ENCODE results near the gene PTPRG. TPM values are rescaled to one million over a fixed set of nuclear protein-coding genes. Genes with fewer than 3 reads are reported as not detected.
A peak's percentile ranks its signal among the peaks of the same experiment; 100 is the strongest.

The PTPRG gene
- total and polyA plus RNA-seq, 2 of the 13 experiments (the other 11 are each of a cell fraction or from before 2014, with no cell fraction given): 8.0 to 25.3 TPM

DNA sequence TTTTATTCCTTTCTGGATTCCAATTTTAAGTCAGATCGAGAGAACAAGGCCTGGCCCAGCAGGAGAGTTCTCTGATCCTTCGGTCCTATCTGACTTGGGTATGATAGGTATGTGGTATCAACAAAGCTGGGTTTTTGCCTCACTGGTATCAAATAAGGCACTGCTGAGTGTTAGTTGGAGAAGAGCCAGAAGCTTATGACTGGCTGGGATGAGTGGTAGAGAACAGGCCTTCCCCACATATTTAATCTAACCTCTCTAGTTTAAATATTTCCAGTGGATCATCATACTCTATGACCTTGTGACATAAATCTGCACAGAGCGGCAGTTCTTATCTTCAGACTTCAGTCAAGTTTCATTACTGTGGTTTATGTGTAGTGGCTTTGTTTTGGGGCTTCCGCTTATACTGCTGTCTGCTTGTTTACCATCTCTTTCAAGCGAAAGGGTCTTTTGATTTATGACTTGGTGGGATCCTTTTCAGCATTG, 164.5 kb downstream of the PTPRG start (continued):
- peak; percentile 25; the same call in 1 of the 2 replicates for TF ChIP-seq FOXJ3 (CRISPR knock-in tag; IDR thresholded peaks at IDR 0.05; ENCODE audit: borderline replicate concordance)
- TF ChIP-seq, protein P1, sequence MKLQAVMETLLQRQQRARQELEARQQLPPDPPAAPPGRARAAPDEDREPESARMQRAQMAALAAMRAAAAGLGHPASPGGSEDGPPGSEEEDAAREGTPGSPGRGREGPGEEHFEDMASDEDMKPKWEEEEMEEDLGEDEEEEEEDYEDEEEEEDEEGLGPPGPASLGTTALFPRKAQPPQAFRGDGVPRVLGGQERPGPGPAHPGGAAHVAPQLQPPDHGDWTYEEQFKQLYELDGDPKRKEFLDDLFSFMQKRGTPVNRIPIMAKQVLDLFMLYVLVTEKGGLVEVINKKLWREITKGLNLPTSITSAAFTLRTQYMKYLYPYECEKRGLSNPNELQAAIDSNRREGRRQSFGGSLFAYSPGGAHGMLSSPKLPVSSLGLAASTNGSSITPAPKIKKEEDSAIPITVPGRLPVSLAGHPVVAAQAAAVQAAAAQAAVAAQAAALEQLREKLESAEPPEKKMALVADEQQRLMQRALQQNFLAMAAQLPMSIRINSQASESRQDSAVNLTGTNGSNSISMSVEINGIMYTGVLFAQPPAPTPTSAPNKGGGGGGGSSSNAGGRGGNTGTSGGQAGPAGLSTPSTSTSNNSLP (IDR thresholded peaks at IDR 0.05; ENCODE audit: low read depth, low read length): peak; percentile 81
- no peak for TF ChIP-seq HNRNPH1 (optimal IDR thresholded peaks at IDR 0.05; ENCODE audit: low read depth, low read length)
- peak; percentile 54 for TF ChIP-seq NFIC (IDR thresholded peaks at IDR 0.05; ENCODE audit: low read length)
- TF ChIP-seq ZNF225 (CRISPR knock-in tag; IDR thresholded peaks at IDR 0.05): no peak
- no peak for TF ChIP-seq RXRA (CRISPR knock-in tag; IDR thresholded peaks at IDR 0.05)
- peak; percentile 29 for TF ChIP-seq SAP130 (CRISPR knock-in tag; IDR thresholded peaks at IDR 0.05; ENCODE audit: low read depth)
- TF ChIP-seq ZFP62 (CRISPR knock-in tag; IDR thresholded peaks at IDR 0.05): no peak
- TF ChIP-seq HNF4G (IDR thresholded peaks at IDR 0.05; ENCODE audit: borderline replicate concordance, low read depth, low read length): peak; percentile 15; the same call in 1 of the 2 replicates
- no peak for TF ChIP-seq HNF4G (CRISPR knock-in tag; IDR thresholded peaks at IDR 0.05; ENCODE audit: borderline replicate concordance, low read depth)
- peak; percentile 45; the same call in 1 of the 2 replicates for TF ChIP-seq BCL6 (CRISPR knock-in tag; IDR thresholded peaks at IDR 0.05)
- peak; percentile 83 for TF ChIP-seq FOXA3 (CRISPR knock-in tag; IDR thresholded peaks at IDR 0.05)
- peak; percentile 67; the same call in 1 of the 2 replicates for TF ChIP-seq ISL2 (CRISPR knock-in tag; IDR thresholded peaks at IDR 0.05)
- no peak for TF ChIP-seq MBD4 (IDR thresholded peaks at IDR 0.05; ENCODE audit: borderline replicate concordance, low read length)
- peak; percentile 30; the same call in 1 of the 2 replicates for TF ChIP-seq EHMT2 (IDR thresholded peaks at IDR 0.05; ENCODE audit: borderline replicate concordance, low read depth, low read length)
- no peak for TF ChIP-seq ZNF556 (CRISPR knock-in tag; IDR thresholded peaks at IDR 0.05; ENCODE audit: borderline replicate concordance)
- TF ChIP-seq, protein P2, sequence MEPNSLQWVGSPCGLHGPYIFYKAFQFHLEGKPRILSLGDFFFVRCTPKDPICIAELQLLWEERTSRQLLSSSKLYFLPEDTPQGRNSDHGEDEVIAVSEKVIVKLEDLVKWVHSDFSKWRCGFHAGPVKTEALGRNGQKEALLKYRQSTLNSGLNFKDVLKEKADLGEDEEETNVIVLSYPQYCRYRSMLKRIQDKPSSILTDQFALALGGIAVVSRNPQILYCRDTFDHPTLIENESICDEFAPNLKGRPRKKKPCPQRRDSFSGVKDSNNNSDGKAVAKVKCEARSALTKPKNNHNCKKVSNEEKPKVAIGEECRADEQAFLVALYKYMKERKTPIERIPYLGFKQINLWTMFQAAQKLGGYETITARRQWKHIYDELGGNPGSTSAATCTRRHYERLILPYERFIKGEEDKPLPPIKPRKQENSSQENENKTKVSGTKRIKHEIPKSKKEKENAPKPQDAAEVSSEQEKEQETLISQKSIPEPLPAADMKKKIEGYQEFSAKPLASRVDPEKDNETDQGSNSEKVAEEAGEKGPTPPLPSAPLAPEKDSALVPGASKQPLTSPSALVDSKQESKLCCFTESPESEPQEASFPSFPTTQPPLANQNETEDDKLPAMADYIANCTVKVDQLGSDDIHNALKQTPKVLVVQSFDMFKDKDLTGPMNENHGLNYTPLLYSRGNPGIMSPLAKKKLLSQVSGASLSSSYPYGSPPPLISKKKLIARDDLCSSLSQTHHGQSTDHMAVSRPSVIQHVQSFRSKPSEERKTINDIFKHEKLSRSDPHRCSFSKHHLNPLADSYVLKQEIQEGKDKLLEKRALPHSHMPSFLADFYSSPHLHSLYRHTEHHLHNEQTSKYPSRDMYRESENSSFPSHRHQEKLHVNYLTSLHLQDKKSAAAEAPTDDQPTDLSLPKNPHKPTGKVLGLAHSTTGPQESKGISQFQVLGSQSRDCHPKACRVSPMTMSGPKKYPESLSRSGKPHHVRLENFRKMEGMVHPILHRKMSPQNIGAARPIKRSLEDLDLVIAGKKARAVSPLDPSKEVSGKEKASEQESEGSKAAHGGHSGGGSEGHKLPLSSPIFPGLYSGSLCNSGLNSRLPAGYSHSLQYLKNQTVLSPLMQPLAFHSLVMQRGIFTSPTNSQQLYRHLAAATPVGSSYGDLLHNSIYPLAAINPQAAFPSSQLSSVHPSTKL (CRISPR knock-in tag; IDR thresholded peaks at IDR 0.05): peak; percentile 76; the same call in 1 of the 2 replicates
- peak; percentile 94 for TF ChIP-seq ZBTB7B (CRISPR knock-in tag; IDR thresholded peaks at IDR 0.05)
- TF ChIP-seq SOX5 (CRISPR knock-in tag; IDR thresholded peaks at IDR 0.05; ENCODE audit: borderline replicate concordance): peak; percentile 72; the same call in 1 of the 2 replicates
- 0 out of 2 replicates have a peak, but pooled peaks have one; percentile 22 for TF ChIP-seq ZNF652 (CRISPR knock-in tag; IDR thresholded peaks at IDR 0.05; ENCODE audit: borderline replicate concordance, low read depth)
- peak; percentile 47; the same call in 1 of the 2 replicates for TF ChIP-seq MEIS2 (CRISPR knock-in tag; IDR thresholded peaks at IDR 0.05)
- peak; percentile 54 for TF ChIP-seq FOSL2 (CRISPR knock-in tag; IDR thresholded peaks at IDR 0.05)
- peak; percentile 85 for TF ChIP-seq GATAD2A (CRISPR knock-in tag; IDR thresholded peaks at IDR 0.05)
- peak in 1 of 2 experiments; percentile 84; a peak in 2 of 4 replicates for TF ChIP-seq EP300 (IDR thresholded peaks at IDR 0.05; ENCODE audit: low read depth in 2 of 2, low read length in 2 of 2)
- 0 out of 2 replicates have a peak, but pooled peaks have one; percentile 50 for TF ChIP-seq EP300 (CRISPR knock-in tag; IDR thresholded peaks at IDR 0.05; ENCODE audit: borderline replicate concordance)
- TF ChIP-seq CHCHD3 (CRISPR knock-in tag; IDR thresholded peaks at IDR 0.05): no peak
- TF ChIP-seq ZNF350 (CRISPR knock-in tag; IDR thresholded peaks at IDR 0.05; ENCODE audit: borderline replicate concordance, low read depth): no peak
- TF ChIP-seq RARG (CRISPR knock-in tag; IDR thresholded peaks at IDR 0.05; ENCODE audit: low read depth): no peak

Data from HepG2 (cell line).